LHCN-M2 (cell line): Measurements from ENCODE around the gene DMD. TPM values are rescaled to one million over a fixed set of nuclear protein-coding genes. Genes with fewer than 3 reads are reported as not detected.
A peak's percentile ranks its signal among the peaks of the same experiment; 100 is the strongest.
"Not testable (repeated sequence)": the region's sequence is repeated elsewhere in the genome, so short reads cannot be mapped to it uniquely, and the experiment has no call there.

Experiments used
- DNase-seq: peaks from one replicate; pipeline ENCODE4 v3.0.0-alpha.2; 2012; ENCODE audit warnings: low read depth
- total RNA-seq: library from RNA; depleted of rRNA; stranded (reverse); fragments of >200 nt; gene quantifications from 2 replicates; pipeline ENCODE4 v1.2.3, GENCODE V29; 2014

DMD gene
- total RNA-seq, 1 experiment from 2014 or later, result 7.4 TPM

DNA sequence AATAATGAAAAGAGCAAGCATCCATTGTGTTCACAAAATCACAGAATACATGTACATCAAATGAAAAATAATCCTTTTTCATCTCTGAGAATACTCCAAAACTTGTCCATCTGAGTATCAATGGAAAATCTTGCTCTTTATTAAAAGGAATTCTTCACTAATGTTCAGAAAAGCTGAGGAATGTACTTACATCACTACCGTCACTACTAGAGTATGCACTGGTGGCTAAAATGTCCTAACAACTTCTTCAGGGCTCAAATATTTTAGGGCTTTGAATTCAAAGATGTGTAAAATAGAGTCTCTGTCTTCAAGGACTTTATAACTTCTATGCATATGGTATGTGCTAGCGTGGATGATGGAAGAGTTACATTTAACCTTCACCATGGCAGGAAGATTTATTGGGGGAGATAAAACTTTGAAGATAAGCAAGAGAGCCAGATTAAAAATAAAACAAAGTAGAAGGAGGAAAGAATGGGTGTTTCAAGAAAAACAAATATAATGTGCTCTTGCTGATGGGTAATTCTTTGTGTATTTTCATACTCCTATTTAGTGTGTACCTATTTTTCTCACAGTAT lies 55.1 kb downstream of the DMD start:
- DNase-seq, result peak; percentile 6

DNA sequence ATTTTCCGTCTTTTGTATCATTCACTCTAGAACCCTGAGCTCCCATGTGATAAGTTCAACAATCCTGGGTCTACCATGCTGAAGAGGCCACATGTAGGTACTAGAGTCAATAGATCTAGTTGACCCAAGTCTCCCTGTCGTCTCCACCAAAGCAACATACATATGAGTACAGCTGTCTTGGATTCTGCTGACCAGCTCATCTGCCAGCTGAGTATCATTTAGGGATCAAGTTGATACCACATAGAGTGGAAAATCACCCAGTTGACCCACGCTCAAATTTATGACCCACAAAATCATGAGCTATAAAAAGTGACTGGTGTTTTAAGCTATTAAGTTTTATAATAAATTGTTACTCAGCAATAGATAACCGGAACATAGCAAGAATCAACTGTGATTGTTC lies 61.8 kb downstream of the DMD start:
- DNase-seq, result no peak

DNA sequence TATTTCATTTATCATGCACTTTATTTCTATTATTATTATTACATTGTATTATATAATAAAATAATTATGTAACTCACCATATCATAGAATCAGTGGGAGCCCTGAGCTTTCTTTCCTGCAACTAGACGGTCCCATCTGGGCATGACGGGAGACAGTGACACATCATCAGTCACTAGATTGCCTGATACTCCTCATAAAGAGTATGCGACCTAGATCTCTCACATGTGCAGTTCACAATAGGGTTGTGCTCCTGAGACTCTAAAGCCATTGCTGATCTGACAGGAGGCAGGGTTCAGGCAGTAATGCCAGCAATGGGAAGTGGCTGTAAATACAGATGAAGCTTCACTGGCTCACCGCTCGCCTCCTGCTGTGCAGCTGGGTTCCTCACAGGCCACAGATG lies 62.3 kb downstream of the DMD start:
- DNase-seq, result no peak

DNA sequence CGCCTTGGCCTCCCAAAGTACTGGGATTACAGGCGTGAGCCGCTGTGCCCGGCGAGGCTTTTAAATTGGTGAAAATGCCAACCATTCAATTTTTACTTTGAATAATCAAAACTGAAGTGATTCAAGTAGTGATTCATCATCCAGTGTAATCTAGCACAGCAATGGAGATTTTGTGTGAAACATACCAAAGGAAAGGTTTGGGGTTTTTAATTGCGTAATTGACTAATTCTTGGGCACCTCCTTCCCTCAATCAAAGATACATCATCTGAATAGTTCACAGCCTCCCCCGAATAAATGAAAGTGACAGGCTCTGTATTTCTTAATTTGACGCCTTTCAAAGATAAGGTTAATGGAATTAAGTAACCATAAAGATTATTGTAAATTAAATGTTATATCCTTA lies 69.0 kb downstream of the DMD start:
- DNase-seq, result peak; percentile 7

DNA sequence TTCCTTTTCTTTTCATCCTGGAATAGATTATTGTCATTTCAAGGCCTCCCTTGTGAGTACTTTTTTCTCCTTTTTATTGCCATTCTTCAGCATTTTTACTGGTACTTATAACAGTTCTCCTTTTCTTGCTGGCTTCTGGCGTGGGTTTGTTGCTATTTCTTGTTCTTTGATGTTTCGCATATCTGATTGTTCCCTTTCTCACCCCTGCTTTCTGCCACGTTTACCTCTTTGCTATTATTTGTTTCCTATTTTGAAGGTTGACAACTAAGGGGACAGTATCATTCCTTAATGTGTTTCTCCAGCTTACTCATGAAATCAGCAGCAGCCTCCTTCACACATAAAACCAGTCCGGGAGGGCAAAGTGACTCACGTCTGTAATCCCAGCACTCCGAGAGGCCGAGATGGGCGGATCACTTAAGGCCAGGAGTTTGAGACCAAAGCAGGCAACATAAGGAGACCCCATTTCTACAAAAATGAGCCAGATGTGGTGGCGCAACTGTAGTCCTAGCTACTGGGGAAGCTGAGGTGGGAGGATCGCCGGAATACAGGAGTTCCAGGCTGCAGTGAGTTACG lies 72.6 kb downstream of the DMD start:
- DNase-seq, result peak; percentile 49

DNA sequence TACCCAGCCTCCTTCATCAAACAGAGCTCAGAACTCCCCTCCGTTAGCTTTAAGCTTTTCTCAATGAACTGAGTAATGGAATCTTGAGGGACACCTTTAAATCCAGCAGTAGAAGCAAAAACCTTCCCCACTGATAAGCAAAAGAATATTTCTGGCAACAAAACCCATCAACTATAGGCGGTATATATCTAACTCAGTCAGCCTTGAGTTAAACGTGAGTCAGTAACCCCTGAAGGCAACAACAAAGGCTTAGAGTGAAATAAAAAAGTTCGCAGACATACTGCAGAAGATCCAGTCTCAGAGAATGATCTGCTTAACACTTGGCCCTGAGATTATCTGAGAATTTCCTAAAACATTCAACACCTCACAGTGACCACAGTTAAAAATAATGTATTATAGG lies 77.2 kb downstream of the DMD start:
- no peak for DNase-seq

DNA sequence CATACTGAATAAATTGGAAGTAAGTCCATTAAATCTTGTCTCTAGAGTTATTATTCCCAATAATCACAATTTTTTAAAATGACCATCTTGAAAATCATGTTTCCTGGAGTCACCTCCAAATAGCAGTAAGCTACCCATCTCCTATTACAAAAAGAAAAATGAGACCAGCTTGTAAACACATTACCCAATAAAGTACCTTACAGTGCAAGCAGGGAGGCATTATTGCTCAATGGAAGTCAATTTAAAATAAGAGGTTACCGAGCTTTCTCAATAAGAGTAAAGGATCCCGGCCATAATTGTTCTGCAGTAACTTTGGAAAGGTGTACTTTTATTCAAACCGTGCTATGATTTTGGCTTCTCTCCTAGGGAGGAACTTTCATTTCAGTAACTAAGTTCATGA lies 78.0 kb downstream of the DMD start:
- DNase-seq, result no peak

DNA sequence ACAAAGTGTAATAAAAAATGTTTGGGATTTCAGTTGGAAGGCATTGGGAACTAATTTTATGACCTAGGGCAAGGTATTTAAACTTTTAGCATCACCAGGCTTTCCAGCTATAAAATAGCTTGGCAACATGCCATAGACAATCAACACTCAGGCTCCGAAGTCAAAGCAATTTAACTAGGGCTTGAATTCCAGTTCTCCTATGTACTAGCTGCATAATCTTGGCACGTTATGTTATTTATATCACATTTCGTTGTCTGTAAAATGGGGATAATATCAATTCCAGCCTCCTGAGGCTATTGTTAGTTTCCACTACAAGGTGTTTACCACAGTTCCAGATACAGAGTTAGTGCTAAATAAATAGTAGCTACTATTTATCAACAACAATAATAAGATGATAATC lies 78.8 kb downstream of the DMD start:
- no peak for DNase-seq

DNA sequence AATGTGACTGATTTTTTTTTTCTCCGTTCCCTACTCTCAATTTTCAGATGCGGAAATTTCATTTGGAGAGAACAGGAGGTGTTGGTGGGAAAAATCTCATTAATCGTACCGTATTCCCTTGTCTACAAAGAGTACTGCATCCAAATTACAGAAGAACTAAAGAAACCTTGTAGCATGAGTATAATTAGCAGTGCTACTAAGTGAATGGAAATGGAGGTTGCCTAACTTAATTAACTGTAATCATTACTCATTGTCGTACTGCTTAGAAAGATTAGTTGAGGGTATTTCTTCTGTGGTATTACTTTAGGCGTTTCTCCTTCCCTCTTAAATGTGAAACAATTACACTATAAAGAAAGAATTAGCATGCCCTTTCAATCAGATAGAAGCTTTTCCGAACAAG lies 81.7 kb downstream of the DMD start:
- DNase-seq, result no peak

DNA sequence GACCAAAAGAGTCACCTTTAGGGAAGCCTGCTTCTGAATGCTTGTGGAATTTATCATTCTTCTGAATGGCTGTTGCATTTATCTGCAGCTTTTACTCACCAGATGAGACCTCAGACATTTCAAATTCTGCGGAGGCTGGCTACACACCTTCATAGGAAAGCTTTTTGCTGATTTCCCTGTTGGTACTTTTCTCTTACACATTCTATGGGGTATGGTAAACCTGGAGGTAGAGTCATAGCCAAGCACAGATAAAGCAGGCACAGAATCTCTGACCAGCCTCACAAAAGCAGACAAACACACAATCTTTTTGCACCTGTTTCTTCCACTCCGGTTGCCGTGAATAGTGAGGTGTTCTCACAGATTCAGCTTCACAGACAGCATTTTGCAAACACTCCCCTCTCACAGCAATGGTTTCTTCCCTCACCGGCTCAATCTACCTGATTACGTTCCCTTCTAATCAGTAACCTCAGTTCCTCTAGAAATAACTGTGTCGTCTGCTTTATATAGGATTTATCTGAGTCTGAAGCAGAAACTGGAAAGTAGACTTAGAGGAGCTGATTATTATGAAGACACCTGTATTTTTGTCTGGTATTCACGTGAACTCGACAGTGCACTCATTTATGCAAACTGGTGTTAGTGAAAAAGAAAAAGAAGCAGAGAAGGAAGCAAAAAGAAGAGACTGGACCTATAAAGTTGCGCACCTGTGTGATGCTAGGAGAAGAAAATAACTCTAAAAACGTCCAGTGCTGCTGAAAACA lies 83.1 kb downstream of the DMD start:
- DNase-seq, result no peak

DNA sequence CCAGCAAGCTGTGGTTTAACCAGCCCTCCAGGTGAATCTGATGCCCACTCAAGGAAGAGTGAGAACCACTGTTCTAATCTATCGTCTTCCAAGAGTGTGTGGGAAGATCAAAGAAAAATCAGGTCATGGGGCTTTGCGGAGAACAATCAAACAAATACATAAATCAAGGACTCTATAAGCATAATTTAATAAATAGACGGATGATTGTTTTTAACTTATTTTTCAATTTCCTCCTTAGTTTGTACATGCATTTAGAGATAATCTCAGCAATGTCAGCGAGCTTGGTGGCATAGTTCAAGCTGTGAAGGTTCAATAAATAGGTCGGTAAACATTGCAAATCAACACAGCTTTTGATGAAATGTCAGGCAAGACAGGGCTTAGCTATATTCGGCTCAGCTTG lies 84.9 kb downstream of the DMD start:
- no peak for DNase-seq

DNA sequence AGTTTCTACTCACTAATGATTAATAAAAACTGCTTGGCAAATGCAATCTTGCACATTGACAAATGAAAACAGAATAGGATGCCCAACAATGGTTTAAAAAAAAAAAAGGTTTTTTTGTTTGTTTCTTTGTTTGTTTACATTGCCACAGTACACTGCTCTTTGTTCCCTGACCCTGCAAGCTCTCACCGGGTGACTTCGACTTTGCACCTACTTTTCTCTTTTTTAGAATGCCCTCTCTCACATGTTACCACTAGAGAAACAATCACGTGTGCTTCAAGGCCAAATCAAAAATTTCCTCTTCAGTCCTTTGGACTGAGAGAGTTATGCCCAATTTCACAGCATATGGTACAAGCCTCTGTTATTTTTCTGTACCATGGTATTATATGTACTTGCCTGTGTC lies 101.5 kb downstream of the DMD start:
- DNase-seq, result no peak

DNA sequence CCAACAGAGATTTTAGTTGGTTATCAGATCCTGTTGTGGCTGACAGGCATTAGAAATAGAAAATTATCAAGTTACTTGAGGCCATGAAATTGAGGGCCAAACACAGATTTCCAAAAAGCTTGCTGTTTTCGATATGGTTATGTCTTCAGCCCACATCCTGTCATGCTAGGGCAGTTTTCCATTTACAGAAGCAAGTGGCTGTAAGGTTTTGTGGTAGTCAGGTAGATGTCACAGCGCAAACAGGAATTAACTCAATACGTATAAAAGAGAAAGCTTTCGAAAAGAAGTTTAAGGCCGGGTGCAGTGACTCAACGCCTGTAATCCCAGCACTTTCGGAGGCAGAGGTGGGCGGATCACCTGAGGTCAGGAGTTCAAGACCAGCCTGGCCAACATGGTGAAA lies 104.6 kb downstream of the DMD start:
- no peak for DNase-seq

DNA sequence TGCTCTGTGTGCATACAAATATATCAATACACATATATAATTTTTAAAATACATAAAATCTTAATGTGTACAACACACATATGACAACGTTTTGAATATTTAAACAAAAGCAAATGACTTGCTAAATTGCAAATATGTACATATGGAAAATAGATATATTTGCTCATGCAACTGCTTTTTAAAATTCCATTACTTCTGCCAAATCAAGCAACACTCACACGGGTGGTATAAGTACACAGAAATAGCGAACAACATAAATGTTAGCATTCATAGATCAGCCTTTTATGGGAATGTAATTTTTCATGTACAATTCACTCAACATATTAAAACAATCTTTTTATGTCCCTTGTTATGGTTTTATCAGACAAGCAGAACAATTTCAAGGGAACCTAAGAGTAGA lies 116.3 kb downstream of the DMD start:
- no peak for DNase-seq

DNA sequence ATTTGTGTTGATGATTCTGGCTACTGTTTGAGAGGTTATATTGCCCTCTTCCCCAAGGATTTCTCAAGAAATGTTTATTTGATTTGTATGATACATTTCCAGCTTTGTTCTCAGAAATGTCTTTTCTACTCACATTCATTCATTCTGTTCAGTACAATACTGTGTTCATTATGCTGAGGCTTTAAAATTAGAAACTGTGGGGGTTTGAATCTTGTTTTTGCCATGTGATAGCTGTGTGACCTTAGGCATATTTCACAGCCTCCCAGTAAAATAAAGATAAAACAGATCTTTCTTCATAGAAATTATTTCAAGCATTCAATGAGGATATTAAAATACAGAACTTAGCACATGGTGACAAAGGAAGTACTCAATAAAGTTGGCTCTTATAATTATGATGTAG lies 123.9 kb downstream of the DMD start:
- DNase-seq, result no peak

DNA sequence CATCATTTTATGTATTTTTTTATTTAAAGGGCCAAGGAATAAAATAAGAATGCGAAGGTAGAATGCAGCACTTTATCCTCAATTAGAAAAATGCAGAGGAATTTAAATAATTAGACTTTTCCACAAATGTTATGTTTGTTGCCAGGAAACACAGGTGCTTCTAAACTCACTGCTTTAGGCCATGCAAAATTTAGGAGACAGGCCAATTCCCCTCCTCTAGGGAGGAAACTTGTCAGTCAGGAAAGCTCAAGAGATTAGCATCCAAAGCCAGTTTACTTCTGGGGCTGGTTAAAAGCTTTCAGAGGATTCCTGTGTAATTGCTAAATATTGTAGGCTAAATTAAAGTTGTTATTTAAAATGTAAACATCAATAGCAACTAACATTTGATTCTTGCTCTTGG lies 124.5 kb downstream of the DMD start:
- DNase-seq, result no peak

DNA sequence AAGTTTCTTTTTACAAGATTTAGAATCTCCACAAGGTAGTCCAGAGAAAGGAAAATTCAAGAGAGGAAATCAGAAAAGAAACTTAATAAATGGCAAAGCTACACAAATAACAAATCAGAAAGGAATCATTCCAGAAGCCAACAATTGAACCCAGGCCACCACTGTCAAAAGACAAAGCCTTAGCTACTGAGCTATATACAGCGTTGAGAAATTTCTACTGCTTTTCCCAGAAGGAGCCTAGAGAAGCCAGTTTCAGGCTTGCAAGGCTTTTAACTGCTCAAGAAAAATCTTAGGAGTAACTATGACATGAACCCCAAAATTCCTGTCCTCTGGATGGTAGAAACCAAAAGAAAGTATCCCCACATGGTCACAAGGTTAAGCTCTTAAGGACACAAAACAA lies 129.0 kb downstream of the DMD start:
- no peak for DNase-seq

DNA sequence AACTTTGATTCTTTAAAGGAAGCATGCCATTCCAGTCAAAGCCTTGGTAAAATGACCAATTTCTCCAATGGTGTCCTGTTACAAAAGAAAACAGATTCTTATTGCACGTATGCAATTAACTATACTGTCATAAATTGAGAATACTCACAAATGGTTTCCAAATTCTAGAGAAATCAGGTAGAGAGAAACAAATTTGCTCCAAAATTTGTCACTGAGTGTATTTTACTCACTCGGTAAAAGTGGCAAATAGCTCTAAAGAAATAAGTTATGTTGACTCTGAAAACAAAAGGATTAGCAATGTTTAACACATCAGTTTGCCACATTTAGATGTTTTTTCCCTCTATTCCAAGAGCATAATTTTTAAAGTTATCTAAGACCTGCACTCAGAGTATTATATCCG lies 133.1 kb downstream of the DMD start:
- no peak for DNase-seq

DNA sequence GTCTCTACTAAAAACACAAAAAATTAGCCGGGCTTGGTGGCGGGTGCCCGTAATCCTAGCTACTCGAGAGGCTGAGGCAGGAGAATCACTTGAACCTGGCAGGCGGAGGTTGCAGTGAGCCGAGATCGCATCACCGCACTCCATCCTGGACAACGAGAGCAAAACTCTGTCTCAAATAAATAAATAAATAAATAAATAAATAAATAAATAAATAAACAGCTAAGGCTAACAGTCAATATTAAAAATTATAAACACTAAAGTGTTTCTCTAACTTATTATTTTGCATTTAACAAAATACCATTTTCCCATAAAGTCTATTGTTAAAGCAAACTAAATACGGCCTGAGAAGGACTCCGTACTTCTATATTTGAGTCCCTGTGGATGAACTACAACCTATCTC lies 137.7 kb downstream of the DMD start:
- not testable (repeated sequence) for DNase-seq

DNA sequence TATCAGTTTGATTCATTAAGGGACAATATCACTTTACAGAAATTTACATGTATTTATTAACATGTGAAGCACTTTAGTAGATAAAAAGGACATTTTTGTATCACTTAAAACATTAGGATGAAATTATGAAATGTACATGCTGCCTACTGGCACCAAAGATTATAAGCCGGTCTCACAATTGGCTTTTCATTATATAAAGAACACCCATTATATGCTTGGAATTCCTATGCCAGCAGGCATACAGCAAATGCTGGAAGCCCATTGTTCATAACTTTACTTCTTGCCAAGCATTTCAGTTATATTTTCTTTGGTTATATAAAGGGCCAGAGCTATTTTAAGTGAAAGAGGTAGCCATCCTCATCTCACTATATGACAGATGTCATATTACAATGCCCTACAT lies 145.9 kb downstream of the DMD start:
- no peak for DNase-seq

DNA sequence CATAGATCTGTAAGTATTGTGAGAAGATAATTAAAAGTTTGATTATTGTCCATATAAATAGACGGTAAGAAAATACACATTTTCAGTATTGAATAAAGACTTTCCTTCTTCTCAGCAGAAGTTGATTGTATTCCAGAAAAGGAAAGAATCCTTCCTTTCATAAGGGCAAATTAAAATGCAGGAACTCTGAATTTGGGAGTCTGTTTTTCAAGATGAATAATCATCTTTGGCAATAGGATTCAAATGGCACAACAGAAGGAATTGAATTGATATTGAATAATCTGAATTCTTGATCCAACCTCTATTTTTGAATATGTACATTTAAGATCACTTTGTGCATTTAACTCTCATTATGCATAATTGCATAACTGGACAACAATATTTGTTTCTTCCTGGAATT lies 149.3 kb downstream of the DMD start:
- DNase-seq, result no peak

DNA sequence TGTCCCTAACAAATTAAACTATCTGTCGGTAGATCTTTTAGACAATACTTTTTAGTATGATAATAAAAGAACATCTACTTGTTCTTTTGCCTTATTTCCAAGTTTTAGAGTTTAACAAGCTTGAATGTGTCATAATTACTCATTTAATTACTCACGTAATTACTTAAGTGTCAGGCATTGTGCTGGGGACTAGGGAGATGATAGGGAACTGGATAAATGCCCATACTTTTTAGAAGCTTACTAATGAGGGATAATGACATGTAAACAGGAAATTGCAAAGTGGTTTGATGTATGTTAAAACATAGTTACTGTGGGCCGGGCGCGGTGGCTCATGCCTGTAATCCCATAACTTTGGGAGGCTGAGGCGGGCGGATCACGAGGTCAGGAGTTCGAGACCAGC lies 158.3 kb downstream of the DMD start:
- DNase-seq, result no peak

DNA sequence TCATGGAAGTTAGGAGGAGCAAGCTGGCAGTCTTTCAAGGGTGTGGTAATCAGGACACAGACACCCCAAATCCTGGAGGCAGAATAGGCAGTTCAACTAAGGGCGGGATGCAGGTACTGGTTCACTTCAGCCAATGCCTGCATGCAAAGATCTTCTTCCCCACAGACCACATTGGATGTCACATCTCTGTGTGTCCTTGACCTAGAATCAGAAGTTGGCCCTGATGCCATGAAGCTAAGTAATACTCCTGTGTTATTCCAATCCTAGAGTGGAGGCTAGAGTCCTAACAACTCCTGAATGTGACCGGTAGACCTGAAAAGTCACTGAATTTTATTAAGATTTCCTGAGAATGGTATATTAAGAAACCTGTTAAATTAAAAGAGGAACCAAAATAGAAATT lies 165.5 kb downstream of the DMD start:
- DNase-seq, result no peak

DNA sequence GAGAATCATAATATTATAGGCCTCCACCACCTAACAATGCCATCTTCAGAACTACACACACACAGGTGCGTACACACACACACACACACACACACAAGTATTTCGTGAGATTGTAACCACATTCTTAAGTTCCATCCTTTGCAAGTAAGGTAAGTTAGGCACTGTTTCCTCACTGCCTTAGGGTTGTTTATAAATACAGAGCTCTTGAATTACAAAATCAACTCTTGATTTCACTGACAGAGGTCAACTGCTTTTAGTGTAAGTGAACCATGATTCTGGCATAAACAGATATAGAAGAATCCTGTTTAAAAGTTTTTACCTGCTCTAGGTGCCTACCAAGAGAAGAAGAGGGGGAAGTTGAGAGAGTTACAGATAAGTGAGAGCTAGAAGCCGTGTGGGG lies 166.1 kb downstream of the DMD start:
- DNase-seq, result no peak
